ENCODE results near the gene HADH. TPM values are rescaled to one million over a fixed set of nuclear protein-coding genes. Genes with fewer than 3 reads are reported as not detected.

The HADH gene
- total RNA-seq, 2 experiments from 2014 or later = 31.2 to 78.7 TPM

GRCh38 chr4:108030332-108030731 lies 40.6 kb downstream of the HADH start:
- Histone ChIP-seq H2AFZ (ENCODE audit: low read length) (no peak overlapping the region), H3K27ac (ENCODE audit: low read depth, low read length, poor library complexity, severe bottlenecking) (peak overlapping the region; percentile 62), H3K9me2 (ENCODE audit: insufficient read depth, low read length) (no peaks in the 10 kb centered on the region), H3K4me3 (ENCODE audit: low read depth, low read length, poor library complexity, severe bottlenecking) (no peak overlapping the region), H3K9me3 (ENCODE audit: low read length) (peaks cover 10% of the 10 kb centered on the region; the same call in 1 of the 2 replicates), H3K4me2 (ENCODE audit: low read length) (peak overlapping the region; percentile 33), H4K20me1 (ENCODE audit: insufficient read depth, low read length) (no peaks in the 10 kb centered on the region), H3K79me2 (ENCODE audit: insufficient read depth, low read depth, low read length) (peaks cover 11% of the 10 kb centered on the region; the same call in 1 of the 2 replicates), H3K4me1 (ENCODE audit: insufficient read depth, low read length, poor library complexity, severe bottlenecking) (peaks cover 69% of the 10 kb centered on the region), H3K36me3 (ENCODE audit: insufficient read depth, low read length) (peaks cover 76% of the 10 kb centered on the region)
- no TSS peak for BruUV-seq (replicated peaks)
- peak; percentile 92 for TF ChIP-seq CTCF (conservative IDR thresholded peaks at IDR 0.05; ENCODE audit: low read length)
- TF ChIP-seq EZH2phosphoT487 (IDR thresholded peaks at IDR 0.05; ENCODE audit: borderline replicate concordance, low read depth, low read length) = no peak
- intact Hi-C loops (cut with micrococcal nuclease; ENCODE audit: unreplicated experiment) = loop anchor here (1.0 to 5.0 kb wide), 4 partner anchors 88 to 542 kb away; no protein-coding TSS in a partner anchor
- ChIA-PET CTCF (ENCODE audit: unreplicated experiment) (interaction anchor here (0.6 to 2.7 kb wide), 7 partner anchors 11 to 215 kb away, joined by 3 to 12 read pairs (median 3); no protein-coding TSS in a partner anchor), POLR2A (interaction anchor here (0.6 to 13.4 kb wide), 4 partner anchors 11 to 542 kb away, joined by 3 to 205 read pairs (median 6); partner anchors contain the start of gene LEF1)
- peak; percentile 90 for DNase-seq (ENCODE audit: low spot score)

- Histone ChIP-seq H3K9me2 (ENCODE audit: insufficient read depth, low read length) (no peaks in the 10 kb centered on the region), H3K36me3 (ENCODE audit: insufficient read depth, low read length) (peaks cover 72% of the 10 kb centered on the region), H4K20me1 (ENCODE audit: insufficient read depth, low read length) (no peaks in the 10 kb centered on the region), H3K9me3 (ENCODE audit: low read length) (peaks cover 10% of the 10 kb centered on the region; the same call in 1 of the 2 replicates), H3K4me3 (ENCODE audit: low read depth, low read length, poor library complexity, severe bottlenecking) (no peak overlapping the region), H3K4me1 (ENCODE audit: insufficient read depth, low read length, poor library complexity, severe bottlenecking) (peaks cover 81% of the 10 kb centered on the region), H3K4me2 (ENCODE audit: low read length) (peak overlapping the region; percentile 27; the same call in 1 of the 2 replicates), H2AFZ (ENCODE audit: low read length) (no peak overlapping the region), H3K79me2 (ENCODE audit: insufficient read depth, low read depth, low read length) (peaks cover 11% of the 10 kb centered on the region; the same call in 1 of the 2 replicates), H3K27ac (ENCODE audit: low read depth, low read length, poor library complexity, severe bottlenecking) (peak overlapping the region; percentile 100)
- BruUV-seq (replicated peaks) = no TSS peak
- ChIA-PET CTCF (ENCODE audit: unreplicated experiment) (interaction anchor here (0.5 to 2.7 kb wide), 3 partner anchors 12 to 126 kb away, joined by 4 to 12 read pairs (median 5); no protein-coding TSS in a partner anchor), POLR2A (interaction anchor here (0.7 to 13.4 kb wide), 5 partner anchors 12 to 131 kb away, joined by 3 to 205 read pairs (median 5); partner anchors contain the start of gene LEF1)
- intact Hi-C loops (cut with micrococcal nuclease; ENCODE audit: unreplicated experiment) = loop anchor here (2.0 to 5.0 kb wide), 2 partner anchors 87 to 326 kb away; no protein-coding TSS in a partner anchor
- no peak for DNase-seq (ENCODE audit: low spot score)
- no peak for TF ChIP-seq CTCF (conservative IDR thresholded peaks at IDR 0.05; ENCODE audit: low read length)
- TF ChIP-seq EZH2phosphoT487 (IDR thresholded peaks at IDR 0.05; ENCODE audit: borderline replicate concordance, low read depth, low read length) = no peak
Observed at GRCh38 chr4:108031427-108032083, 41.9 kb downstream of the HADH start.
